NOMO-1 treated with dmso at 0.1 percent for 144 hours (cell line): Measurements from ENCODE around the gene MARF1.
"Not testable (repeated sequence)": the region's sequence is repeated elsewhere in the genome, so short reads cannot be mapped to it uniquely, and the experiment has no call there.

ENCODE experiments used
- DNase-seq: peaks from one replicate; lab custom pipeline; 2025; ENCODE audit not compliant: unreplicated experiment; lab: John Stamatoyannopoulos, UW

The MARF1 gene

DNA sequence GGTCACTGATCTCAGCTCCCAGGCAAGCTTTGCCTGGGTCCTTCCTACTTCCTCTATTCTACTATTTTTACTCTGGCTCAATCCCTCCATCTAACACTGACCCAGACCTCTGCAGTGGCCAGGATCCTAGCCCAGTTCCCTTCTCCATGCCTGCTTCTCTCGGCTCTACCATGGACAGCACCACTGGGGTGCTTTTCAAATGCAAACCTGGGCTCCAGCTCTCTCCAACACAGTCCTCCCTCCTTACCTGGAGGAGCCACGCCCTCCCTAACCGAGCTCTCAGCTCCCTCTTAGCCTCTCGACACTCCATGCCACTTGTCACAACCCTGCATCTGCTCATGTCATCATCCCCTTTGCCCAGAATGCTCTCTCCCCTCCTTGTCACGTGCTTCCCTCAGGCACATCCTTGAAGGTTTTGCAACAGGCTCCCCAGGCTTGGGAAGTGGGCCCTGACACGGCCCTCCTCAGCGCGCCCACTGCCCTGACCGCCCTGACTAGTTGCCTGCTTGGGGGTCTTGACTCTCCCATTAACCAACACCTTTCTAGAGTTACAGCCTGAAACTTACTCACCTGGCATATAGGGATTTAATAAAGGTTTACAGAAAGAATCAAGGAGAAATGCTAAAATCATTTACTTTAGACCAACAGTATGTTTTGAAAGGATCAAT lies 41.6 kb downstream of the MARF1 start:
- no peak for DNase-seq

GRCh38 chr16:15599303-15600070 lies 43.5 kb downstream of the MARF1 start:
- DNase-seq, result no peak

DNA sequence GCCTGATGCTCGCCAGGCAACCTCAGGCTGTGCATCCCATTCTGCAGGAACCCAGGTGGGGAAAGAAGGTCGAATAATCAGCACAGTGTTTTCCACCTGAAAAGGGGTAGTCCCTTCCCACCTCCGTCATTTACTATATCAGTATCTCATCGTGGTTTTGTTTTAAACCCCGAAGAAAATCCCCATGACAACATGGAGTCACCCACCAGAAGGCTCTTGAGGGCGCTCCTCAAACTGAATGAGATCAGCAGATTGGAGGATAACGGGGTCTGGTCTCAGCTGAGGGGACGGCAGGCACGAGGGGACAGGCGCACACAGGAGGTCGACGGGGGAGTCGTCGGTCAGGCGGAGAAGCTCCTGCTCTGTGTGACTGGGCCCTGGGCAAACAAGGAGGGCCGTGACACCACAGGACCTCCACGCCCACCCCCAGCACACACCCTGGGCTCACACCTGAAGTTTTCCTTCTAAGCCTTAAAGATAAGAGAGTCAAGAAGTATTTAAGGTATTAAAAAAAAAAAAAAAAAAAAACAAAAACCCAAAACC lies 44.2 kb downstream of the MARF1 start:
- DNase-seq, result no peak

DNA sequence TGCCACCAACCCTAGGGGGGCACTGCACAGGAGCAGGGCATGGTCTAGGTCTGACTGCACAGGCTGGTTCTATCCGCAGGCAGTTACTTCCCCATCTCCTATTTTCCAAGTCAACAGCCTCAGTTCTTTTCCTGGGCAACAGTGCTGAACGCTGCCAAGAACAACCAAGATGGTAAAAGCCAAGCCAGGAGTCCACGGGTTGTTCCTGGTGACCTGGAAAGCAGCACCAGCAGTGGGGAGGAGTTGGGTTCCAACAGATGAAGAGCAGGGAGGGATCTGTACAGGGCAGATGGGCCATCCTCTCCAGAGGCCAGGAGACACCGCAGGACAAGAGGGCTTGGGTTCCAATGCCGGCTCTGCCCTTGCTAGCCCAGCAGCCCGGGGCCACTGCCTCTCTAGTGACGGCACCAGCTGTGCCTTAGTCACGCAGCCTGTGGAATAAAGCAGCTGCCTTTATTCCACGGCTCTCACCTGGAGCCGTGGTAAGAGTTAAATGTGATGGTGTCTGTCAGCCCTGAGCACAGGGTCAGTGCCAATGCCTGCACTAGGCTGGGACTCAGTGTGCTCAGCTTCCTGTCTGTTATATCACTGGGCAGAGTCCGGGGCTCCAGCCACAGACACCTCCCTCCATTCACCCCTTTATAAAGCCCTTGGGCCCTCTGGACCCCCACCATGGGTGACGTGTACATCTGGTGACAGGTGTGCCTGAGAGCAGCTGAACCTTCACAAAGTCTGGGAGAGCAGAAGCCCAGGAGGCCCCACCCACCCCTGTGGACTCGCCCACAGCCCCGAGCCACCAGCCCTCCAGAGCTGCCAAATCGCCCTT lies 44.9 kb downstream of the MARF1 start:
- no peak for DNase-seq

DNA sequence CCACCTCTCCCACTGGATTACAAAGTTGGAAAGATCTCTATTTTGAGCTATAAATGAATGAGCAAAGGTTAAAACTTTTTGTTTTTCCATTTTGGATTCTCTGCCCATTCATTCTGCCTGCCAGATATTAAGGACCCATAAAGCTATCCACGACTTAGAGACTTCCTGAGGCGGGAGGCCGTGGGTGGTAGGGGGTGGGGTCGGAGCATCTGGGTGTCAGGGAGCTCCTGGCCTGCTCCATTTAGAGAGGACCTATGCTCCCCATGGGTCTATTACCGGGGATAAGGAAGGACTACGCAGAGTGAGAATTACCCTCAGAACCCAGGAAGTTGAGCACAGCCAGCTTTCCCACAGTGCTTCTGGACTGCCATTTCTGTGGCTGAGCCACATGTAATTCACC lies 45.8 kb downstream of the MARF1 start:
- no peak for DNase-seq

- DNase-seq, result no peak
Observed at GRCh38 chr16:15594711-15595320, 48.1 kb downstream of the MARF1 start.

DNA sequence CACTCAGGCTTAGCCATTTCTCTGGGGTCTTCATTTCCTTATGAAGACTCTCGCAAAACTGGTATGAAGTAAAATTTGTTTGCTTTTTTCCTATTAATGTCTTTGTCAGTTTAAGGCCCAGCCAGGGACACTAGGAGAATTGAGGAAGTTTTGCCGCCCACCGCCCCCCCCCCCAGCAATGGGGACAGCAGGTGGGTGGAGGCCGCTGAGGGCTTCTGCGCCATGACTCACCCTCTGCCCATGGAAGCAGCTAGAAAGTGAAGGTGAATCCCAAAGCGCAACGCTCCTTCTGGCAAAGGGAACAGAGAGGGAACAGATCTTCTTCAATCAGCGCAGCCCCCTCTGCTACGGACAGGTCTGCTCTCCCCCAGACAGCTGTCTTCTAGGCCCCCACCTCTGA lies 49.7 kb downstream of the MARF1 start:
- DNase-seq, result no peak

GRCh38 chr16:15592324-15592723 lies 50.6 kb downstream of the MARF1 start:
- DNase-seq, result no peak

GRCh38 chr16:15587152-15587825 lies 55.7 kb downstream of the MARF1 start:
- DNase-seq, result no peak

- DNase-seq, result no peak
Observed at GRCh38 chr16:15586716-15587115, 56.2 kb downstream of the MARF1 start.

DNA sequence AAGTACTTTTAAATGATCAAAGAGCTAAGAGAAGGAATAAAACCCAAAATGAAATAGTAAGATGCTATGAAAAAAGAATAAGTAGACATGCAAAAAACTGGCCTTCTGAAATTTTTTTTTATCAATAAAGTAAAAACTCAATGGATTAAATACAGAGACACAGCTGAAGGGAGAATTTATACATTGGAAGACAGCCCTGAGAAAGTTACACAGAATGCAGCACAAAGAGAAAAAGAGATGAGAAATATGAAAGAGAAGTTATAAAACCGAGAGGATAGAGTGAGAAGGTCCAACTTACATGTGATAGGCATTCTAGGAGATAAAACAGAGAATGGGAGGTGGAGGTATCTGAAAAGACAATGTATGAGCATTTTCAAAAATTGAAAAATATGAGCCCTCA lies 57.0 kb downstream of the MARF1 start:
- DNase-seq, result no peak

GRCh38 chr16:15583526-15583925 lies 59.4 kb downstream of the MARF1 start:
- no peak for DNase-seq

DNA sequence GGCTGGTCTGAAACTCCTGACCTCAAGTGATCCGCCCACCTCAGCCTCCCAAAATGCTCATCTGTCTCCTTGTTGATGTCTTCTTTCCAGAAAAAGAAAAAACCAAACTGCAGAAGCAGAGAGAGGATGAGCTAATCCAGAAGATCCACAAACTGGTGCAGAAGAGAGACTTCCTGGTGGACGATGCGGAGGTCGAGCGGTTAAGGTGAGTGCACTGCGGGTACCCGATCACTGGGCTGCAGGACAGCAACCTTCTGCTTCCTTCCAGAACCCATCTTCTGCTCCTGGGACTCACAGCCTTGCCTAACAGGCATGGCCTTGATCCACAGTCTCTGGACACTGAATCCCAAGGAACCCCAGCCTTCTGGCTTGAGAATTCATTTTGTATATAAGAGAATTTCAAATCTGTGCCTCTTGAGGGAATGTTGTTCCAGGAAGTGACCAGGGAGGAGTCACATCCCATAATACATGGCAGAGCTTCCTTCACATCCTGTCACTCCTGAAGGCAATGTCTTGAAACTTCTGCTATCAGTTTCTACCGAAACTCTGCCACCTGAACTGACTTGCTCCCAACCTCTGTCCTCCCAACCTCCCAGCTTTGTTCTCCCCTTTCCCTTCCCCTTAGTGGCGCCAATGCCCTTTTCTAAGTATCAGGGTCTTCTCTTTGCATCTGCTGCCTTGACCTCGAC lies 61.7 kb downstream of the MARF1 start:
- no peak for DNase-seq

- no peak for DNase-seq
Observed at GRCh38 chr16:15578824-15579223, 64.1 kb downstream of the MARF1 start.

DNA sequence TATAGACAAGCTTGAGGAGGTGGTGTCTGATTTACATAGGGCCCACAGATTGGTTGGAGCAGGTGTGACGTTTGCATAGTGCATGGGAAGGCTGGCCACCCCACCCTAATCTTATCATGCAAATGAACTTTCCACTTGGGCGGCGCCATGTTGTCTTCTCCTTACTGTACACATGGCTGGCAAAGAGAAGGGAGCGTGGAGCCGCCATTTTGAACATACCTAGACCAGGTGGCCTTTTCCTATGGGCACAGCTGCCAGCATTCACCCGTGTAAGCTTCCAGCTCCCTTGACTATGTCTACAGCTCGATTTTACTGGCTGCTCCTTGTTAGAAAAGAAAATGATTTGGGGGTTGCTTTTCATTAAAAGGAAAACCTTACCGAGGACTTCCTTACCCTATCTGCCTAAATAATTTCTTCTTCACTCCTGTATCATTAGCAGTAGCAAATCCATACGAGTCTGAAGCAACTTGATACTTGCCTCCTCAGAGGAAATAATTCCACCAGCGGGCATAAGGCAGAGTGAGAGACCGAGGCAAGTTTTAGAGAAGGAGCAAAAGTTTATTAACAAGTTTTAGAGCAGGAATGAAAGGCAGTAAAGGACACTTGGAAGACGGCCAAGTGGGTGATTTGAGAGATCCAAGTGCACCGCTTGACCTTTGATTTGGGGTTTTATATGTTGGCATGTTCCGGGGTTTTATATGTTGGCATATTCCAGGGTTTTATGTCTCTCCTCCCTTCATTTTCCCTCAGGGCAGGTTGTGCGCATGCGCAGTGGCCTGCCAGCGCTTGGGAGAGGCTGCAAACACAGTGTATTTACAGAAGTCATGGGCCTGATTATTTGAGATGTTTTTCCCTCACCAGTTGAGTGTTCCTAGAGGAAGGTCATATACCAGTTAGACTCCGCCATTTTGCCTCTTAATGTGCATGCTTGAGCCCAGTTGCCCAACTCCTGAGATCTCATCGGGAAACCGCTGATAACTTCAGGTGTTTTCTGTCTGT lies 65.7 kb downstream of the MARF1 start:
- no peak for DNase-seq

DNA sequence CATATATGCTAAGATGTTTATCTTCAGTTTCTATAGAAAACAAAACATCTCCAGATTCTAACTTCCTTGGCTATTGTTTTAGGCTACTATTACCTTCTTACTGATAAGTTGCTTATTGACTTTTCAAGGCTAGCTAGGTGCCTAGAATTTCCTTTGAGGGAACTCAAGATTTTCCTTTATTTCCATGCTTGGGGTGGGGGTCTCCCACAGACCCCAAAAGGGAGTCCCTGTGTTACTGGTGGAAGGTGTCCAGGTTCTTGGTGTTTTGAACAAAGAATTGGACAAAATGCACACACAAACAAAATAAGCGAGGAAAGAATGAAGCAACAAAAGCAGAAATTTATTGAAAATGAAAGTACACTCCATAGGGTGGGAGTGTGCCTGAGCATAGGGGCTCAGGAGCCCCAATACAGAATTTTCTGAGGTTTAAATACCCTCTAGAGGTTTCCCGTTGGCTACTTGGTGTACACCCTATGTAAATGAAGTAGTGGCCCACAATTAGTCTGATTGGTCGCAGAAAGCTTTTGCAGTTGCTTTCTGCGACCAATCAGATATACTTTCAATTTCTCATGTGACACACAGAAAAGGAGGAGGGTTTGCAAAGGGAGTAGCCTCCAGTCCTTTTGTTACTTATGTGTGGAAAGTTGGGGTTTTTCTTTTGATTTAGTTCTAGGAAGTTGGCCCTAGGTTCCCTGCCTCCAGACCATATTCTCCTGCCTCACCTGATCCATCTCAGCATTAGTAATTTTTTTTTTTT lies 67.5 kb downstream of the MARF1 start:
- DNase-seq, result no peak

GRCh38 chr16:15574614-15574948 lies 68.4 kb downstream of the MARF1 start:
- DNase-seq, result no peak

DNA sequence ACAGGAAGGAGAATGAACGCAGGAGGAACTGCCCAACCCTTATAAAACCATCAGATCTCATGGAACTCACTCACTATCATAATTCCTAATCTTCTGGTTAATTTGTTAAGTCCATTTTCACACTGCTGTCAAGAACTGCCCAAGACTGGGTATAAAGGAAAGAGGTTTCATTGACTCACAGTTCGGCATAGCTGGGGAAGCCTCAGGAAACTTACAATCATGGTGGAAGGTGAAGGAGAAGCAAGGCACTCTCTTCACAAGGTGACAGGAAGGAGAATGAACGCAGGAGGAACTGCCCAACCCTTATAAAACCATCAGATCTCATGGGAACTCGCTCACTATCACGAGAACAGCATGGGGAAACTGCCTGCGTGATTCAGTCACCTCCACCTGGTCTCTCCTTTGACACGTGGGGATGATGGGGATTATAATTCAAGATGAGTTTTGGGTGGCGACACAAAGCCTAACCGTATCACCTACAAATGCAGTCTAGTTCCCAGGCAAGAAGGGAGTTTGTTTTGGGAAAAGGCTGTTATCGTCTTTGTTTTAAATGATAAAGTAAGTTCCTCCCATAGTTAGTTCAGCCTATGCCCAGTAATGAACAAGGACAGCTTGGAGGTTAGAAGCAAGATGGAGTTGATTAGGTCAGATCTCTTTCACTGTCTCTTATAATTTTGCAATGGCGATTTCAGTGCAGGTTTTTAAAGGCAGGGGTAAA lies 68.9 kb downstream of the MARF1 start:
- not testable (repeated sequence) for DNase-seq
